ENCODE data around the gene CYP24A1.

The CYP24A1 gene

GRCh38 chr20:54108817-54109216 lies 65.0 kb downstream of the CYP24A1 start:
- no peak overlapping the region for H3K4me2 ChIP-seq (ENCODE audit: low read length)
- H3K4me3 ChIP-seq (ENCODE audit: low read depth, low read length, poor library complexity, severe bottlenecking): no peak overlapping the region
- no peak overlapping the region for H2AFZ ChIP-seq (ENCODE audit: low read length)
- H3K79me2 ChIP-seq (ENCODE audit: insufficient read depth, low read length): no peaks in the 10 kb centered on the region
- peaks cover 4% of the 10 kb centered on the region; the same call in 1 of the 2 replicates for H3K27me3 ChIP-seq (ENCODE audit: insufficient read depth, low read length)
- no peaks in the 10 kb centered on the region for H3K4me1 ChIP-seq (ENCODE audit: insufficient read depth, low read length, severe bottlenecking)
- H3K9me2 ChIP-seq (ENCODE audit: low read depth, low read length): no peaks in the 10 kb centered on the region
- no peaks in the 10 kb centered on the region for H4K20me1 ChIP-seq (ENCODE audit: insufficient read depth, low read length)
- H3K9me3 ChIP-seq (ENCODE audit: low read length): no peaks in the 10 kb centered on the region
- TF ChIP-seq EZH2 (IDR thresholded peaks at IDR 0.05; ENCODE audit: borderline replicate concordance, low read length): no peak
- H3K36me3 ChIP-seq (ENCODE audit: insufficient read depth, low read length): no peaks in the 10 kb centered on the region
- no peak overlapping the region for H3K9ac ChIP-seq (ENCODE audit: low read length)
- no peaks in the 10 kb centered on the region for H3F3A ChIP-seq (ENCODE audit: insufficient read depth, low read length)
- no peak overlapping the region for H3K27ac ChIP-seq (ENCODE audit: low read depth, low read length, poor library complexity, severe bottlenecking)

GRCh38 chr20:54108326-54108642 lies 65.5 kb downstream of the CYP24A1 start:
- Histone ChIP-seq H3K9me3 (ENCODE audit: low read length) (no peaks in the 10 kb centered on the region), H3K4me1 (ENCODE audit: insufficient read depth, low read length, severe bottlenecking) (no peaks in the 10 kb centered on the region), H3F3A (ENCODE audit: insufficient read depth, low read length) (no peaks in the 10 kb centered on the region), H2AFZ (ENCODE audit: low read length) (no peak overlapping the region), H3K36me3 (ENCODE audit: insufficient read depth, low read length) (no peaks in the 10 kb centered on the region), H3K79me2 (ENCODE audit: insufficient read depth, low read length) (no peaks in the 10 kb centered on the region), H4K20me1 (ENCODE audit: insufficient read depth, low read length) (no peaks in the 10 kb centered on the region), H3K9me2 (ENCODE audit: low read depth, low read length) (no peaks in the 10 kb centered on the region), H3K9ac (ENCODE audit: low read length) (no peak overlapping the region), H3K27me3 (ENCODE audit: insufficient read depth, low read length) (0 out of 2 replicates have a peak, but pooled peaks cover under 1% of the 10 kb centered on the region), H3K4me2 (ENCODE audit: low read length) (no peak overlapping the region), H3K4me3 (ENCODE audit: low read depth, low read length, poor library complexity, severe bottlenecking) (no peak overlapping the region), H3K27ac (ENCODE audit: low read depth, low read length, poor library complexity, severe bottlenecking) (no peak overlapping the region)
- TF ChIP-seq EZH2 (IDR thresholded peaks at IDR 0.05; ENCODE audit: borderline replicate concordance, low read length) (no peak), CTCF (IDR thresholded peaks at IDR 0.05; ENCODE audit: low read length) (no peak)

- Histone ChIP-seq H3K9ac (ENCODE audit: low read length) (no peak overlapping the region), H3K4me2 (ENCODE audit: low read length) (no peak overlapping the region), H3K9me3 (ENCODE audit: low read length) (no peaks in the 10 kb centered on the region), H3K79me2 (ENCODE audit: insufficient read depth, low read length) (no peaks in the 10 kb centered on the region), H3K4me1 (ENCODE audit: insufficient read depth, low read length, severe bottlenecking) (no peaks in the 10 kb centered on the region), H3F3A (ENCODE audit: insufficient read depth, low read length) (no peaks in the 10 kb centered on the region), H3K36me3 (ENCODE audit: insufficient read depth, low read length) (no peaks in the 10 kb centered on the region), H3K9me2 (ENCODE audit: low read depth, low read length) (no peaks in the 10 kb centered on the region), H2AFZ (ENCODE audit: low read length) (no peak overlapping the region), H3K4me3 (ENCODE audit: low read depth, low read length, poor library complexity, severe bottlenecking) (no peak overlapping the region), H4K20me1 (ENCODE audit: insufficient read depth, low read length) (no peaks in the 10 kb centered on the region), H3K27me3 (ENCODE audit: insufficient read depth, low read length) (no peaks in the 10 kb centered on the region), H3K27ac (ENCODE audit: low read depth, low read length, poor library complexity, severe bottlenecking) (no peak overlapping the region)
- TF ChIP-seq CTCF (IDR thresholded peaks at IDR 0.05; ENCODE audit: low read length): no peak
- no peak for TF ChIP-seq EZH2 (IDR thresholded peaks at IDR 0.05; ENCODE audit: borderline replicate concordance, low read length)
These were observed 66.0 kb downstream of the CYP24A1 start for GRCh38 chr20:54107600-54108325.

- Histone ChIP-seq H3K4me3 (ENCODE audit: low read depth, low read length, poor library complexity, severe bottlenecking) (no peak overlapping the region), H2AFZ (ENCODE audit: low read length) (no peak overlapping the region), H3K9me2 (ENCODE audit: low read depth, low read length) (no peaks in the 10 kb centered on the region), H4K20me1 (ENCODE audit: insufficient read depth, low read length) (no peaks in the 10 kb centered on the region), H3K27ac (ENCODE audit: low read depth, low read length, poor library complexity, severe bottlenecking) (no peak overlapping the region), H3K36me3 (ENCODE audit: insufficient read depth, low read length) (no peaks in the 10 kb centered on the region), H3K79me2 (ENCODE audit: insufficient read depth, low read length) (no peaks in the 10 kb centered on the region), H3K27me3 (ENCODE audit: insufficient read depth, low read length) (no peaks in the 10 kb centered on the region), H3K4me2 (ENCODE audit: low read length) (no peak overlapping the region), H3K9me3 (ENCODE audit: low read length) (no peaks in the 10 kb centered on the region), H3K4me1 (ENCODE audit: insufficient read depth, low read length, severe bottlenecking) (no peaks in the 10 kb centered on the region), H3F3A (ENCODE audit: insufficient read depth, low read length) (no peaks in the 10 kb centered on the region), H3K9ac (ENCODE audit: low read length) (no peak overlapping the region)
- TF ChIP-seq CTCF (IDR thresholded peaks at IDR 0.05; ENCODE audit: low read length): no peak
- no peak for TF ChIP-seq EZH2 (IDR thresholded peaks at IDR 0.05; ENCODE audit: borderline replicate concordance, low read length)
These were observed 66.6 kb downstream of the CYP24A1 start for GRCh38 chr20:54107181-54107580.
